SH-SY5Y (cell line): ENCODE data around the gene TBL1X.

Experiments used
- GATA2 ChIP-seq: IDR thresholded peaks from 2 replicates; pipeline ENCODE4 v1.6.1; 2011; ENCODE audit warnings: mild to moderate bottlenecking, low read depth, low read length
- GATA3 ChIP-seq: IDR thresholded peaks from 2 replicates; pipeline ENCODE4 v1.6.1; 2011; ENCODE audit warnings: low read depth, mild to moderate bottlenecking, low read length, moderate library complexity

Gene TBL1X

GRCh38 chrX:9443327-9443726 lies 21.5 kb upstream of the TBL1X start:
- no peak for TF ChIP-seq GATA3

- TF ChIP-seq GATA3, result no peak
- no peak for TF ChIP-seq GATA2
Observed at GRCh38 chrX:9447906-9448305, 17.0 kb upstream of the TBL1X start.

GRCh38 chrX:9456250-9457074 lies 8.4 kb upstream of the TBL1X start:
- TF ChIP-seq GATA2 (no peak), GATA3 (no peak)

- no peak for TF ChIP-seq GATA3
- TF ChIP-seq GATA2, result no peak
Observed at GRCh38 chrX:9458516-9459078, 6.3 kb upstream of the TBL1X start.

GRCh38 chrX:9459186-9459748 lies 5.6 kb upstream of the TBL1X start:
- no peak for TF ChIP-seq GATA2

- TF ChIP-seq GATA3 (no peak), GATA2 (no peak)
Observed at GRCh38 chrX:9461087-9461486, 3.8 kb upstream of the TBL1X start.

- TF ChIP-seq GATA3, result no peak
Observed at GRCh38 chrX:9462456-9462855, 2.4 kb upstream of the TBL1X start.

- no peak for TF ChIP-seq GATA3
- no peak for TF ChIP-seq GATA2
Observed at GRCh38 chrX:9465380-9466123, 694 bp downstream of the TBL1X start.

- TF ChIP-seq GATA3 (no peak), GATA2 (no peak)
Observed at GRCh38 chrX:9466124-9466495, 1.3 kb downstream of the TBL1X start.

GRCh38 chrX:9466736-9467135 lies 1.9 kb downstream of the TBL1X start:
- TF ChIP-seq GATA3, result no peak
- no peak for TF ChIP-seq GATA2

GRCh38 chrX:9467146-9467545 lies 2.3 kb downstream of the TBL1X start:
- TF ChIP-seq GATA3 (no peak), GATA2 (no peak)

- no peak for TF ChIP-seq GATA3
- no peak for TF ChIP-seq GATA2
Observed at GRCh38 chrX:9467751-9468150, 2.9 kb downstream of the TBL1X start.

- no peak for TF ChIP-seq GATA2
- no peak for TF ChIP-seq GATA3
Observed at GRCh38 chrX:9471571-9471985, 6.7 kb downstream of the TBL1X start.

- TF ChIP-seq GATA3 (no peak), GATA2 (no peak)
Observed at GRCh38 chrX:9473708-9474107, 8.8 kb downstream of the TBL1X start.

GRCh38 chrX:9475984-9476383 lies 11.1 kb downstream of the TBL1X start:
- TF ChIP-seq GATA2 (no peak), GATA3 (no peak)
